Non-pigmented ciliary epithelial cell (primary cell): ENCODE data around the gene LARP6.
"Not testable (repeated sequence)": the region's sequence is repeated elsewhere in the genome, so short reads cannot be mapped to it uniquely, and the experiment has no call there.

Experiments
- DNase-seq: peaks from one replicate; pipeline ENCODE4 v3.0.0-alpha.2; 2010; ENCODE audit warnings: low read depth

Gene LARP6

GRCh38 chr15:70858614-70859321 lies 4.8 kb upstream of the LARP6 start:
- not testable (repeated sequence) for DNase-seq

GRCh38 chr15:70857562-70858285 lies 3.8 kb upstream of the LARP6 start:
- no peak for DNase-seq

GRCh38 chr15:70856884-70857561 lies 3.1 kb upstream of the LARP6 start:
- peak; percentile 95 for DNase-seq

GRCh38 chr15:70856177-70856883 lies 2.4 kb upstream of the LARP6 start:
- DNase-seq = no peak

DNA sequence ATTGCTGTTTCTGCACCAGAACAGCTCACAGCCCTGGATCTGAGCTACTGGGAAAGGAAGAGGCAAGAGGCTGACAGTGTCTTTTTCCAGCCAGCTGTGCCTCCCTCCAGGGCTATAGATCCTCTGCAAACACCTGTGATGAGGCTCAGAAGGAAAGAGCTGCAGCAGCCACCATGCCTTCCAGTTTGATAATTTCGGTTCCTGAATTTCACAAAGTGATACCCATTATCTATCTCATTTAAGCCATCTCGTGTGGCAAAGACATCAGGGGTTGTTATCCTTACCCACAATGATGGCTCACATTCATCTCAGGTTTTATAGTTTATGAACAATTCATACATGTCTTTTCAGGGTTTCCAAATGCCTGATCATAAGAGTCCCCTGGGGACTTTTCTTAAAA lies 1.8 kb upstream of the LARP6 start:
- no peak for DNase-seq

DNA sequence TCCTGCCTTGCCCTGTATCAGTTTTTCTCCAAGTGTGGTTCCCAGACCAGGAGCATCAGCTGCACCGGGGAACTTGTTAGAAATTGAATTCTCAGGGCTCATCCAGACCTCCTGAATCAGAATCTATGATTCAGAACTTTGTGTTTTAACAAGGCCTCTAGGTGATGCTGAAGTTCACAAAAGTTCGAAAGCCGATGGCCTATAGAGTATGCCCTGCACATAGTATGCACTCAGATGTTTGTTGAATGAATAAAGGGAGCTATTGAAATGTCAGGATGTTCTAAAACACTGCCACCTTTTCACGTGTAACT lies 664 bp upstream of the LARP6 start:
- no peak for DNase-seq

- DNase-seq = no peak
Observed at GRCh38 chr15:70853318-70853972, 512 bp downstream of the LARP6 start.

DNA sequence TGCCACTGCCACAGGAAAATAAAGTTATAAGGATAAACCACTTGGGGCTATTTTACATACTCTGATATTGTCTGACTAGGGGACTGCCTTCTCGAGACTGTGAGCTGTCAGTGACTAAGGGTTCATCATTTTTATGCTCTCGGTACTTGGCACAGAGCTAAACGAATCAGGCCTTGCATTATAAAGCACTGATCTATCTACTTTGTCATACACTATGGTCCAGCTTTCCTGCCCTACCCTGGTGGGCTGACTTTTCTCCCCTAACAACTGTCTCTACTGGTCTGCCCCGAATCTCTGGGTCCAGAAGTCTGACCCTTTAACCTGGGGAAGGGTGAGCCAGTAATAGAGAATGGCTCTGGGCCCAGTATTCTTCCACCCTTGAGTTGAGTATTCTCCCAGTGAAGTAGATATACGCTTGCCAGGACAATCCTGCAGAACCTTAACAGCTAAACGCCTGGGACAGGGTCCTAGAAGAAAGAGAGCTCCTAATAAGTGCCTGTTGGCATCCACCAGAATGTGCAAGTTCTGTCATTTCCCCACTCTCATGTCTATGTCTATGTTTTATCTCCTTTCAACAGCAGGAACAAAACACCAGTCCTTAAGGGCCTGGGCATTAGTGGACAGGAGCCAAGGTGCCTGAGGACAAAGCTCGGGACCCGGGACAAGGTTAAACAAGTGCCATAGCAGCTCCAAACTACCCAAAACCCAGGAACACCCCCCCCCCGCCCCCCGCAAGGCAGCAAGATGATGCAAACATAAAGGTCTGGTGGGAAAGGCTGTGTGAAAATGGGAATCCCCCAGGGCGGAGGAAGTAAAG lies 1.2 kb downstream of the LARP6 start:
- DNase-seq = no peak

- no peak for DNase-seq
Observed at GRCh38 chr15:70851889-70852288, 2.1 kb downstream of the LARP6 start.

GRCh38 chr15:70845602-70846360 lies 8.2 kb downstream of the LARP6 start:
- no peak for DNase-seq

DNA sequence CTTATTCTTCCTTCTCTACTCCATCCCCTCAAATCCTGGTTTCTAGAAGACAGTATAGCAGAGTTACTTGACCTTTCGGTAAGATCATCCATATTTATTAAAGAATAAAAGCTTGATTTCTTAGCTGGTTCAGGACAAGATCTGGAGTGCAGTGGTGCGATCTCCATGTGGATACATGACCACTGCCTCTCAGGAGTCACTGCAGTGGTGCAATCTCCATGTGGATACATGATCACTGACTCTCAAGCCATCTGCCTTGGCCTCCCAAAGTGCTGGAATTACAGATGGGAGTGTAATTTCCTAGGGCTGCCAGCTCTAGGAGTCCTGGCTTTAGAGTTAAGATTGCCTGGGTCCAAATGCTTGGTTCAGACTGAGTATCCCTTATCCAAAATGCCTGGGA lies 16.5 kb downstream of the LARP6 start:
- DNase-seq = no peak

- DNase-seq = no peak
Observed at GRCh38 chr15:70835841-70836240, 18.1 kb downstream of the LARP6 start.

GRCh38 chr15:70835415-70835814 lies 18.5 kb downstream of the LARP6 start:
- no peak for DNase-seq

DNA sequence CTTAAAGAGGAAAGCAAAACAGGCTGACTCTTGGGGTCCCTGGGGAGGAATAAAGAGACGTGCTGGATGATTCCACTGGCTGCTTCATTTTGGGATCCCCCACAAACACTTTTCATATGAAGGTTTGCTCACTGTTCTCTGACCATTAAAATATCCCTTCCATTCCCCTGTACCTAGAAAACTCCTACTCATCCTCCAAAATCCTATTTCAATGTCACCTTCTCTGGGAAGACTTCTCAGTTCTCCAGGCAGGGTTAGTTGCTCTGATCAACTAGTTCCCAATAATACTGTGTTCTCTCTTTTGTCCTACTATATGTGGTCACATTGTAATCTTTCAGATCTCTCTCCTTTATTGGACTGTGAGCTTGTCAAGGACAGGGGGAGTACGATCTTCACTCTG lies 19.0 kb downstream of the LARP6 start:
- no peak for DNase-seq

- no peak for DNase-seq
Observed at GRCh38 chr15:70833861-70834765, 19.8 kb downstream of the LARP6 start.

DNA sequence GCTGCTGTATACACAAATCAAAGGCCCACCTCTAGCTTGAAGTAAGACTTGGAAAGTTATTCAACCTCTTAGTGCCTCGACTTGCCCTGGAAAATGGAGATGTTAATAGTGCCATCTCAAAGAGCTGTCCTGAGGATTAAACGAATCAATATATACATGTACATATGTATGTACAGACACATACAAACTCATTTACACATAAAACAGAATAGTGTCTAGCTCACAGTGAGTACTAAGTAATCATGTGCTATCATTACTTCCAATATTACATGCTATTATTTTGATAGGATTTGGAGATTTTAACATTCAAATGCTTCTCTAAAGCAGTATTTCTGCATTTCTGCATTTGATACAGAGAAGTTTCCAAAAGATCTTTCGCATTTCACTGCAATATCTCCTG lies 20.5 kb downstream of the LARP6 start:
- no peak for DNase-seq

DNA sequence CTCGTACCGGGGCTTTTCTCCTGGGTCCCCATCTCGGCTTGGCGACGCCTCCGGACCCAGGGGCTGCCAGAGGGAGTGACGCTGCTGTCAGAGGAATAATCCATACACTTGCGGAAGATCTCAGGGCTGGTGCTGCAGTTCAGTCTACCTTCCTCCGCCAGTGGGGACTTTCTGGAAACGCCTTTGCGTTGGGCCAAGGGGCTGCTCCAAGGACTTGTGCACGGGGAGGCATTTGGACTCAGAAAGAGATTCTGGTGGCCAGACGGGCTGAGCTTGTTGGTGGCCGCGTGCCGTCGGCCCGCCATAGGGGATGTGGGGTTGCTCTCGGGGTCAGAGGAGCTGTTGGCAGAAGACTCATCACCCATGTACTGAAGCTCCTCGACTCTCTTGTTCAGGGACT lies 21.8 kb downstream of the LARP6 start:
- DNase-seq = no peak

GRCh38 chr15:70831094-70831911 lies 22.7 kb downstream of the LARP6 start:
- DNase-seq = no peak

GRCh38 chr15:70830615-70831014 lies 23.3 kb downstream of the LARP6 start:
- DNase-seq = no peak
